Coronary artery (tissue), 2 donors: ENCODE data around the gene PCDH12.

ENCODE experiments used
- DNase-seq: peaks from one replicate; pipeline ENCODE4 v3.0.0-alpha.2; 2017; ENCODE audit warnings: low spot score
- H3K27ac ChIP-seq, 2 donors: fragments of 200-600 bp; sonication (generic); one replicate each; pipeline ENCODE4 v1.5.1; 2016 to 2019
- H3K4me3 ChIP-seq: fragments of 200-600 bp; sonication (generic); 2 replicates; pipeline ENCODE4 v1.5.1; 2016; ENCODE audit warnings: mild to moderate bottlenecking, moderate library complexity
- CTCF ChIP-seq: fragments of 200-600 bp; sonication (generic); IDR thresholded peaks from one replicate; pipeline ENCODE4 v1.5.1; 2019; ENCODE audit warnings: antibody characterized with exemption

The PCDH12 gene

GRCh38 chr5:141919218-141920119 is 38.5 kb downstream of the PCDH12 start:
- Histone ChIP-seq H3K27ac (no peak overlapping the region), H3K4me3 (no peak overlapping the region)
- TF ChIP-seq CTCF = no peak
- DNase-seq = no peak

- no peak overlapping the region for H3K27ac ChIP-seq
- H3K4me3 ChIP-seq = no peak overlapping the region
- TF ChIP-seq CTCF = no peak
- no peak for DNase-seq
Measured at GRCh38 chr5:141917760-141918159, 40.2 kb downstream of the PCDH12 start.

- H3K4me3 ChIP-seq = no peak overlapping the region
- TF ChIP-seq CTCF = no peak
- DNase-seq = no peak
- H3K27ac ChIP-seq = no peak overlapping the region
Measured at GRCh38 chr5:141916522-141916921, 41.5 kb downstream of the PCDH12 start.

- no peak overlapping the region for H3K27ac ChIP-seq
- no peak for DNase-seq
- TF ChIP-seq CTCF = no peak
Measured at GRCh38 chr5:141915881-141916336, 42.1 kb downstream of the PCDH12 start.

GRCh38 chr5:141914797-141915196 is 43.2 kb downstream of the PCDH12 start:
- DNase-seq = no peak
- no peak for TF ChIP-seq CTCF
- Histone ChIP-seq H3K4me3 (no peak overlapping the region), H3K27ac (no peak overlapping the region)

More at GRCh38 chr5:141915881-141916336, 42.1 kb downstream of the PCDH12 start:
- no peak overlapping the region for H3K4me3 ChIP-seq

GRCh38 chr5:141914199-141914743 is 43.7 kb downstream of the PCDH12 start:
- no peak for TF ChIP-seq CTCF
- Histone ChIP-seq H3K27ac (no peak overlapping the region), H3K4me3 (peak overlapping the region; percentile 69)
- DNase-seq = no peak
